ENCODE data around the gene FAM24B.

GRCh38 chr10:122815458-122815857 is 63.9 kb downstream of the FAM24B start:
- TF ChIP-seq GATA2 (IDR thresholded peaks at IDR 0.05; ENCODE audit: low read depth, low read length) = no peak
- no peak for TF ChIP-seq GATA3 (IDR thresholded peaks at IDR 0.05; ENCODE audit: low read depth, low read length)
